ENCODE measurements around the gene DAP3.

DNA sequence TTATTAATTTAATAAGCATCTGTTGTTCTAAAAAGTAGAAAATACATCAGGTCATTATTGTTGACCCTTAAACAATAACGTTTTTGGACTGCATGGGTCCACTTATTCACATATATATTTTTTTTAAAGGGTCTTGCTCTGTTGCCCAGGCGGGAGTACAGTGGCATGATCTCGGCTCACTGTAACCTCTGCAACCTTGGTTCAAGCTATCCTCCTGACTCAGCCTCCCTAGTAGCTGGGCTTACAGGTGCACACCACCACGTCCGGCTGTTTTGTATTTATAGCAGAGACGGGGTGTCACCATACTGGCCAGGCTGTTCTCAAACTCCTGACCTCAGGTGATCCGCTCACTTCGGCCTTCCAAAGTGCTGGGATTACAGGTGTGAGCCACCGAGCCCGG is 53.0 kb downstream of the DAP3 start:
- TF ChIP-seq, protein P1, sequence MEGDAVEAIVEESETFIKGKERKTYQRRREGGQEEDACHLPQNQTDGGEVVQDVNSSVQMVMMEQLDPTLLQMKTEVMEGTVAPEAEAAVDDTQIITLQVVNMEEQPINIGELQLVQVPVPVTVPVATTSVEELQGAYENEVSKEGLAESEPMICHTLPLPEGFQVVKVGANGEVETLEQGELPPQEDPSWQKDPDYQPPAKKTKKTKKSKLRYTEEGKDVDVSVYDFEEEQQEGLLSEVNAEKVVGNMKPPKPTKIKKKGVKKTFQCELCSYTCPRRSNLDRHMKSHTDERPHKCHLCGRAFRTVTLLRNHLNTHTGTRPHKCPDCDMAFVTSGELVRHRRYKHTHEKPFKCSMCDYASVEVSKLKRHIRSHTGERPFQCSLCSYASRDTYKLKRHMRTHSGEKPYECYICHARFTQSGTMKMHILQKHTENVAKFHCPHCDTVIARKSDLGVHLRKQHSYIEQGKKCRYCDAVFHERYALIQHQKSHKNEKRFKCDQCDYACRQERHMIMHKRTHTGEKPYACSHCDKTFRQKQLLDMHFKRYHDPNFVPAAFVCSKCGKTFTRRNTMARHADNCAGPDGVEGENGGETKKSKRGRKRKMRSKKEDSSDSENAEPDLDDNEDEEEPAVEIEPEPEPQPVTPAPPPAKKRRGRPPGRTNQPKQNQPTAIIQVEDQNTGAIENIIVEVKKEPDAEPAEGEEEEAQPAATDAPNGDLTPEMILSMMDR (IDR thresholded peaks at IDR 0.05): no peak
- TF ChIP-seq EZH2 (IDR thresholded peaks at IDR 0.05; ENCODE audit: borderline replicate concordance, insufficient read depth, low read depth, low read length, poor library complexity, severe bottlenecking): no peak
